ENCODE results near the gene CNTN1.
A peak's percentile ranks its signal among the peaks of the same experiment; 100 is the strongest.
"Not testable (repeated sequence)": the region's sequence is repeated elsewhere in the genome, so short reads cannot be mapped to it uniquely, and the experiment has no call there.

CNTN1 gene

GRCh38 chr12:40701756-40702155, 9.5 kb downstream of the CNTN1 start:
- no peak for FAIRE-seq

DNA sequence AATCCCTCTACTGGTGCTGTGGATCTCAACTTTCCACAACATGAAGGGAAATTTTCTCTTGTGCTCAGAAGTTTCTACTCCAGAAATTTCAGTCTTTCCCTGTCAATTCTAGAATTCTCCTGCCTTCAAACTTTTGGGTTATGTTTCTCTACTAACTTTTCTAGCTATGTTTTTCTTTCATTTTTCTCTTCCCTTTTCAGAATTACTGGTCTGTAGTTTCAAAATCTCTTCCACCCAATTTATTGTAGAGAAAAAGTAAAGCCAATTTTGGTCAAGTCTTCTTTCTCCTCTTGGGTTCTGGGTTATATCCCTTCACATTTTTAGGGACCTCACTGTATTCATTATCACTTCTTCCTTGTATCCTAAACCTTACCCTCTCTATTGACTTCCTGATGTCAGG, 18.9 kb downstream of the CNTN1 start:
- FAIRE-seq = no peak

DNA sequence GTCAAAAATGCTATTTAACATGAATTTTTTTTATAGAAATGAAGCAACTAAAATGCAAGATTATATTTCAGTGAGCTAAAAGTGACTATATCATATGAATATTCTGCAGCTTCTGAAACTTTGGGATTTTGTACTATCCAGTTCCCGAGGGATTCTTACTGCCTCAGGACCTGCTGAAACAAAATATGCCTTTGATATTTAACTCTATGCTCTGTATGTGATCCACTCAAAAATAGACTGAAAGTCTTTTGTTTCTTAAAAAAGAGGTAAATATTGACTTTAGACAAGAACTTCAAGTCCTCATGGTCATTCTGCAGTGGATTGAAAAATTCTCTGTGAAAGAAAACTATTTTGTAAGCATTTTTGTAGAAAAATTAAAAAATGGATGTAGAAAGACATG, 22.4 kb downstream of the CNTN1 start:
- no peak for FAIRE-seq

DNA sequence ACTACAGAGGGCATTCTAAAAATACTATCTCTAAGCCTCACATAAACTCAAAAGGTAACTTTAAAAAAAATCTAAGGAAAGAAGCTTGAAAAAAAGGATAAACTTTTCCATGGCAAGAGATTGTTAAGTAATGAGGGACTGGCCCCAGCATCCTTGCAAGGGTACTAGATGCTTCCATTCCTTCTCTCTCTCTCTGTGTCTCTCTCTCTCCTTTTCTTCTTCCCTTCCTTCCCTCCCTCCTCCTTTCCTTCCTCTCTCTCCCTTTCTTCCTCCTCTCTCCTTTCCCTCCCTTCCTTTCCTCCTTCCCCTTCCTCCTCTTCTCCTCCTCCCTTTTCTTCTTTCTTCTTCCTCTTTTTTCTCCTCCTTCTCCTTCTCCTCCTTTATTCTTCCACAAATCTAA, 23.8 kb downstream of the CNTN1 start:
- FAIRE-seq = no peak

DNA sequence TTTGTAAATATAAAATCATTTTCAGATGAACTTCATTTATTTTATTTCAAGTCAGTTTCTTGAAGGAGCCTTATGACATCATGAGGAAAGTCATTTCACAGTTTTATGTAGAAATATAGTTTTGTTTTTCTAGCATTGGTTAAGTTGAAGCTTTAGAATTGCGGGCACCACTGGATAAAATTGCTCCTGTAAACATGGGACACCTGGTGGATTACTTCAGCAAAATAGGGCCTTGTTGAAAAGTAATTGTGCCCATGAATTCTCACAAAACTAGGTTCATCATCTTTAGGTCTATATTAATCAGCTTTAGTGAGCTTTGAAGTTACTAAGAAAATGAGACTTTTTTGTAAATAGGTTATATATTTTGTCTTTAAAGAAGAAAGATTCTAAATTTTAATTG, 25.3 kb downstream of the CNTN1 start:
- FAIRE-seq = no peak

GRCh38 chr12:40718878-40719372, 26.7 kb downstream of the CNTN1 start:
- no peak for FAIRE-seq

DNA sequence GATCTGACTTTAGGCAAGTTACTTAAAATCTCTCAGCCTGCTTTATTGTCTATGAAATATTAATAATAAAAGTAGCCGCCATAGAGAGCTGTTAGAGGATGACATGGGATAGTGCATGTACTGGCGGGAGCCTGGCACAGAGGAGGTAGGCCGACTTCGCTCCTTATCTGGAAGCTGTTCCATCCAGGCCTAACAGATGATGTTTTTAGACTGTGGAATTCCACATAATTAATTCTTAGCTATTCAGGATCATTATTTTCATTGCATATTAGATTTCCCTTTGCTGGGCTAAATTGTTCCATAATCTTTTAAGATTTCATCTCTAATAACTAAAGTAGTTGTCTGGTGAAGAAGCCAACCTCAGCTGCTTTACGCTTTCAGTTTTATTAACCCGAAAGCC, 30.8 kb downstream of the CNTN1 start:
- FAIRE-seq = no peak

DNA sequence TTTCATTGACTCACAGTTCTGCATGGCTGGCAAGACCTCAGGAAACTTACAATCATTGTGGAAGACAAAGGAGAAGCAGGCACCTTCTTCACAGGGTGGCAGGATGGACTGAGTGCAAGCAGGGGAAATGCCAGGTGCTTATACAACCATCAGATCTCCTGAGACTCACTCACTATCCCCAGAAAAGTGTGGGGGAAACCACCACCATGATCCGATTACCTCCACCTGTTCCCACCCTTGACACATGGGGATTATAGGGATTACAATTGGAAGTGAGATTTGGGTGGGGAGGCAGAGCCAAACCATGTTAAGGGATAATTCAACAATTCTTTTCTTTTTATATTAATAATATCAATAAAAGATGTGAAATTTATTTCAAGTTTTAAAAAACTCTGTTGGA, 34.1 kb downstream of the CNTN1 start:
- no peak for FAIRE-seq

DNA sequence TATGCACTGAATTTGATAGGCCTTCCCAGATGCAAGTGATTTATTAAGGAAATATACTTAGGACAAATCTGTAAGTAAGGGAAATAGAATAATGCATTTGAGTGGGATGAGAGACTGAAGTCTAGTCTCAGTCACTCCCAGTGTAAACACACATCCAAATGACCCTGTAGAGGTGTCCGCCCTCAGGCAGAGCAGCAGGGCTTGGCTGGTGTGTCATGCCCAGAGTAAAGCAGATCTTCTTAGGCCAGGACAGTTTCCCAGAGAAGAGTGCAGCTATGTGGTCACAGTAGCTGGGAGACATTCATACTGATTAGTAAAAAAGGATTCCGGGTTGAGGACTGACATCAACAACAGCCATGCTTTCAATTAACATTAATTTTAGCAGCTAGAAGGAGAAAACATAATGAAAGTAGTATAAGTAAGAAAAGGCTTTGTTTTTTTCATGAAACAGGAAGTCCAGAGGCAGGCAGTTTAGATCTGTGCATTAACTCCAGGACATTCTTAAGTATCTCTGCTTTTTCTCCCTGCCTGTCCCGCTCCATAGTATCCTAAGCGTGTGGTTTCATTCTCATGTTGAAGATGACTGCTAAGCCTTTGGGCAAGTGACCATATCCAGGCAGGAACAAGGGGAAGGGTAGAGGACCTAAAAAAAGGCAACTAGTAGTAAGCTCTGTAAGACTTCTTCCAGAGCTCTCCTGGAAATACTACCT, 35.7 kb downstream of the CNTN1 start:
- FAIRE-seq = no peak

- FAIRE-seq = no peak
Measured at GRCh38 chr12:40730281-40730680, 38.0 kb downstream of the CNTN1 start.

GRCh38 chr12:40733871-40734270, 41.6 kb downstream of the CNTN1 start:
- FAIRE-seq = no peak

DNA sequence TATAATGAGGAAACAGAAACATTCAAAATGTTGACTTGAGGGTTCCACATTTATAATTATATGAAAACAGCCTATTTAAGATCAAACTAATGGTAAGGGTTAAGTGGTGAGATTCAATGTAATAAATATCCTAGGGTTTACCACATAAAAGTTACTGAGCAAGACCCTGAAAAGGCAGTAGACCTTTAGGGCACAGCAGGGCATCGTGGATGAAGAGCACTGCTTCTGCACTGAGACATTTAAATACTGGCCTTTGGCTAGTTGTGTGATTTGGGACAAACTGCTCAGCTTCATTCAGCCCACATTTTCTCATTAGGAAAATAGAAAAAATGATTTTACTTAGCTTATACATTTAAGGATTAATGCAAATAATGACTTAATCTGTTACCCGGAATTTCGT, 42.0 kb downstream of the CNTN1 start:
- no peak for FAIRE-seq

GRCh38 chr12:40735551-40736230, 43.5 kb downstream of the CNTN1 start:
- FAIRE-seq = no peak

GRCh38 chr12:40737416-40737815, 45.2 kb downstream of the CNTN1 start:
- not testable (repeated sequence) for FAIRE-seq

GRCh38 chr12:40738856-40739255, 46.6 kb downstream of the CNTN1 start:
- FAIRE-seq = no peak

DNA sequence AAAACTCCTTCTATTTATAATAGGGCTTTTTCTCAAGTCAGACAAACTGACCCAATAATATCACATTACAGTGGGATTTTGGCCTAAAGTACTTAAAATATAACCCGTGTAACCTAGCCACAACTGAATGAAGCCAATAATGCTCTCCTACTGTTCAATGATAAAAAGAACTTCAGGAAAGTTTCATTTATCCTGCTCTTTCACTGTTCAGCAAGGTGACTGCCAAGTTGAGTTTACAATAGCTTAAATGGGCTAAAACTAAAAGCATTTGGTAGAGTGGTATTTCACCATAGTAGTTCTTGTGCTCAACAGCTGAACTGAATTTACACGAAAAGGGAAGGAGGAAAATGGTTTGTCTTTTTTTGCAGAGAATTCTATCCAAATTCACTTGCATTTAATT, 49.8 kb downstream of the CNTN1 start:
- FAIRE-seq = no peak

- no peak for FAIRE-seq
Measured at GRCh38 chr12:40745386-40745785, 53.1 kb downstream of the CNTN1 start.

DNA sequence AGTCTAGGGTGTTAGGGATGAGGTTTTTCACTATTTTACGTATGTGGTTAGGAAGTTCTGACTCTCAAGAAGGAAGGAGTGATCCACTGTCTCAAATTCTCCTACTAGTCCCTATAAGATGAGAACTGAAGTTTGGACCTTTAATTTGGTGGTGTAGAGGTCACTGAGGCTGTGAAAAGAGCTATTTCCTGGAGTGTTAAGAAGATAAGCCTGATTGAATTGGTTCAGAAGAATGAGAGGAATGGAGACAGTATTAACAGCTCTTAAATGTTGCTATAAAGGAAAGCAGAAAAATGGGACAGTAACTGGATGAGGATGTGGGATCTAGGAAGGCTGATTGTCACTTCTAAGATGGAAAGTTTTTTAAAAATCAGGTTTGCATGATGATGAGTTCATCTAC, 57.6 kb downstream of the CNTN1 start:
- FAIRE-seq = no peak

DNA sequence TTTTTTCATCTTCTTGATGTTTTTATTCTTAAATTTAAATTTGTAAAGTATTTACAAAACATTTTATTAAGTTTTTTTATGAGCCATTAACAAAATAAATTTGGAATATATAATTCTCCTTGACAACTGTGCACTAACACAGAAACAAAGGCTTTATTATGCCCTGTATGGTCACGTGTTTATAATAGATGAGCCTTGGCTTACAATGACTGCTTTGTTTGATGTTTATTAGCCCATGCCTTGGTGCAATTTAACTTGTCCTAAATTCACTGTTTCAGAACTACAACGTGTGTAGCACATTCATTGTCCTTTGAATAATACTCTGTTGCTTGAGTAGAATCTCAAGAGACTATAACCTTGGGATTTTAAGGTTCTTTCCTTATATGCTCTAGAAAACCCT, 59.8 kb downstream of the CNTN1 start:
- FAIRE-seq = peak; percentile 99

DNA sequence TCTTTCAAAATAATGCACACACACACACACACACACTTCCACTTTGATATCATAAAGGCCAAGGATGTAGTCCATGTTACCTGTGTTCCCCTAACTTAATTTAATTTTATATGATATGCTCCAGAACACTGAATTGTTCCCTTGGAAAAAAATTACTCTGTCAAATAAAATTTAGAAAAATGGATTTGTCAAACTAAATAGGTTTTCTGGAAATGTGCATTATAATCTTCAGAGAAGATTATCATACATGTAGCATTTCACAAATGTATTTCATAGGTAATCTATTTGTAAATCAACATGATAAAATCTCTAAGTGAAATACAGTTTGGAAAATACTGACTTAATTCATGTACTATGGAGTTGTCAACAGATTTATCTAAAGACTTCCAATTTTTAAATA, 68.6 kb downstream of the CNTN1 start:
- FAIRE-seq = no peak

- no peak for FAIRE-seq
Measured at GRCh38 chr12:40762072-40762471, 69.8 kb downstream of the CNTN1 start.

GRCh38 chr12:40768125-40768864, 76.1 kb downstream of the CNTN1 start:
- peak; percentile 15 for FAIRE-seq

DNA sequence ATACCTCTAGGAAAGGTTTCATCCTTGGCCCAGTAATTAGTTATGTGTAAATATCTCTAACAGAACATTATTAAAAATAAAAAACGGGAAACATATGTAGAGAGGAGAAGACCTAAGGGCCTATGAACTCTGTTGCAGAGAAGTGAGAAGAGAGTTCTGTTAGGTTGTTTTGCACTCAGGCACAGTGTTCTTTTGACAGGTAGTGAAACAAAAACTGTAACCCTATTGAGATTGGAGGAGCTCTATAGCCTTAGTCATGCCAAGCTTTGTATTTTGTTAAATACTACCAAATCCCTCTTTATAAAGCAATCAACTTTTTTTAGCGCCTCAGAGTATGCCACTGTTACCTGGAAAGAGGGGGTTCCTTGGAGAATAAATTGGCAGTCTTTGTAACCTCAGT, 77.6 kb downstream of the CNTN1 start:
- FAIRE-seq = no peak

- no peak for FAIRE-seq
Measured at GRCh38 chr12:40770781-40771180, 78.5 kb downstream of the CNTN1 start.
